ENCODE data around the gene RPF1. TPM values are rescaled to one million over a fixed set of nuclear protein-coding genes. Genes with fewer than 3 reads are reported as not detected.
"Not testable (repeated sequence)": the region's sequence is repeated elsewhere in the genome, so short reads cannot be mapped to it uniquely, and the experiment has no call there.

The RPF1 gene
- total and polyA plus RNA-seq, 4 experiments from 2014 or later: 41.7 to 77.1 (median 51.1) TPM

DNA sequence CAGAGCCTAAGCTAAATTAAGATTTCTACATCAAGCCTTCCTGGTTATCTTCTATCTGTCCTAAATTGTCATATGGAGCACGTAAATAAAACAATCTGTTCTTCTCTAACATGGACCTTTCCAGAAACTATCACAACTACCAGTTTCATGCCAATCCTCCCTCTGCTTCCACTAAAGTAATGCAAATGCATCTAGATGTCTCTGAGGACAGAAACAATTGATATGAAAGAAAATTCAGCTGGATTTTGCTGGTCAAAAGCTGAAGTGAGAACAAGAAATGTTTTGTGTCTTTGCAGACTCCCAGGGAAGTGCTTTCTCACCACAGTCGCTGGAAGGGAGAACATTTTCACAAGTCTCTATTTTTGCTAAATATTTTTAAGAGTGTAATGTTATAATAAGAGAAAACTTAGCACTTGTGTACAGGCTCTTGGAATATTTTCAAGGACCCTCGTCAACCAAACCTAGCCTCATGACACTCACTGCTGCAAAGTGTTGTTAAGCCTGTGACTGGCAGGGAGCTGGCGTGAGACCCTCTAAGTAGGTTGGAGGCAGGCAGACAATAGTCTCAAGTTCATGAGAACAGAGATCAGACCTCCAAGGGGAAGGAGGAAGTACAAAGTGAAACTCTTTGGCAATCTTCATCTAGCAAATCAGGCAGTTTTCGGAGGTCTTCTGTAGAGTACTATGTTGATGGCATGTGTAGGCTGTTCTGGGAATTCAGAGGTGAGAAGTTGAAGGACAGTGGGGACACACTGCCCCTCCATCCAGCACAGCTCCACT, 42.0 kb upstream of the RPF1 start:
- Mint-ChIP-seq H3K9me3 (no peaks in the 10 kb centered on the region), H3K36me3 (no peaks in the 10 kb centered on the region), H3K4me3 (peak overlapping the region in 3 of 8 donors; percentile 20 to 67 (median 64)), H3K4me1 (peaks cover 9 to 15% (median 14%) of the 10 kb centered on the region in 4 donors), H3K27ac (peak overlapping the region in 1 of 7 donors; percentile 75), H3K27me3 (no peaks in the 10 kb centered on the region)
- Histone ChIP-seq H3K9me3 (ENCODE audit: control insufficient read depth in 1 of 2, low read length in 2 of 2) (no peaks in the 10 kb centered on the region), H3K27me3 (ENCODE audit: insufficient read depth, low read length) (no peaks in the 10 kb centered on the region), H3K27ac (ENCODE audit: low read depth, low read length) (no peak overlapping the region), H3K36me3 (ENCODE audit: insufficient read depth, low read length) (no peaks in the 10 kb centered on the region), H3K4me1 (ENCODE audit: insufficient read depth, low read length) (peaks cover 36% of the 10 kb centered on the region), H3K4me3 (ENCODE audit: low read length in 2 of 2) (no peak overlapping the region)
- intact Hi-C loops (cut with micrococcal nuclease): loop anchor here (10.0 kb wide), 1 partner anchor 838 kb away; the partner anchor contains the start of gene BCL10
- peak in 1 of 5 donors; percentile 11 for DNase-seq
- POLR2A ChIA-PET (ENCODE audit: partially characterized antibody): interaction anchor here (0.9 to 7.6 kb wide), 6 partner anchors 69 to 294 kb away, joined by 3 to 95 read pairs (median 4); partner anchors contain the start of genes CTBS, GNG5, PRKACB and SPATA1
- CTCF ChIA-PET (ENCODE audit: partially characterized antibody): interaction anchor here (1.1 to 9.7 kb wide), 10 partner anchors 41 to 508 kb away, joined by 3 to 266 read pairs (median 6); partner anchors contain the start of genes CTBS, PRKACB and RPF1

DNA sequence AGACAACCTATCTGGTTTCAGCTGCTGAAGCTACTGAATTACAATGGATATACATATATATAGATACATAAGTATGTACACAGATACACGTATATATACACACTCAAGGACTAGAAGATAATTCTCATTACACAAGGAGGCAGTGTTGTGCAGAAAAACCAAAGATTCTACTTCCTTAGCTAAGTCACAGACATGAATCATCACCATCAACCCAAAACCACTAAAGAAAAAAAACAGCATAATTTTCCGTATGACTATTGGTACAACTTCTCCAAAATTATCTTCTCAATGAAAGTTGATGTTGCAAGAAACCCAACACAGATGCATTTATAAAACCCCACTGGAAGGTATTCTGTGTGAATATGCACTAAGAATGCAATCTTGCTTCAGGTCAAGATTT, 36.8 kb upstream of the RPF1 start:
- no peak overlapping the region for H3K27ac ChIP-seq (ENCODE audit: low read depth, low read length)
- DNase-seq: peak; percentile 47 to 78 (median 72)
- intact Hi-C loops (cut with micrococcal nuclease): loop anchor here (1.0 to 2.0 kb wide), 12 partner anchors 37 to 503 kb away; partner anchors contain the start of genes CTBS, GNG5, PRKACB and RPF1

DNA sequence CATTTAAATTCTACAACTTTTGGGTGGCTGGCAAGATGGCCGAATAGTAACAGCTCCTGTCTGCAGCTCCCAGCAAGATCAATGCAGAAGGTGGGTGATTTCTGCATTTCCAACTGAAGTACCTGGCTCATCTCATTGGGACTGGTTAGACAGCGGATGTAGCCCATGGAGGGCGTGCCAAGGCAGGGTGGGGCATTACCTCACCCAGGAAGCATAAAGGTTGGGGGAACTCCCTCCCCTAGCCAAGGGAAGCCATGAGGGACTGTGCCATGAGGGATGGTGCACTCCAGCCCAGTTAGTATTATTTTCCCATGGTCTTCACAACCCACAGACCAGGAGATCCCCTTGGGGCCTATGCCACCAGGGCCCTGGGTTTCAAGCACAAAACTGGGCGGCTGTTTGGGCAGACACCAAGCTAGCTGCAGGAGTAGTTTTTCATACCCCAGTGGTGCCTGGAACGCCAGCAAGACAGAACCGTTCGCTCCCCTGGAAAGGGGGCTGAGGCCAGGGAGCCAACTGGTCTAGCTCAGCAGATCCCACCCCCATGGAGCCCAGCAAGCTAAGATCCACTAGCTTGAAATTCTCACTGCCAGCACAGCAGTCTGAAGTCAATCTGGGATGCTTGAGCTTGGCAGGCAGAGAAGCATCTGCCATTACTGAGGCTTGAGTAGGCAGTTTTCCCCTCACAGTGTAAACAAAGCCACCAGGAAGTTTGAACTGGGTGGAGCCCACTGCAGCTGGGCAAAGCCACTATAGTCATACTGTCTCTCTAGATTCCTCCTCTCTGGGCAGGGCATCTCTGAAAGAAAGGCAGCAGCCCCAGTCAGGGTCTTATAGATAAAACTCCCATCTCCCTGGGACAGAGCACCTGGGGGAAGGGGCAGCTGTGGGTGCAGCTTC, 36.1 kb upstream of the RPF1 start:
- intact Hi-C loops (cut with micrococcal nuclease): loop anchor here (1.0 to 2.0 kb wide), 12 partner anchors 36 to 502 kb away; partner anchors contain the start of genes CTBS, GNG5, PRKACB and RPF1
- Mint-ChIP-seq H3K4me3 (peak overlapping the region in 5 of 8 donors; percentile 30 to 68 (median 57)), H3K27ac (peak overlapping the region; percentile 13 to 87 (median 59)), H3K4me1 (peaks cover 8 to 21% (median 15%) of the 10 kb centered on the region in 4 donors), H3K27me3 (peaks cover 4 to 13% of the 10 kb centered on the region in 2 donors)
- not testable (repeated sequence) for H3K9me3 Mint-ChIP-seq; H3K9me3 ChIP-seq (ENCODE audit: control insufficient read depth in 1 of 2, low read length in 2 of 2); H3K27ac ChIP-seq (ENCODE audit: low read depth, low read length); H3K36me3 ChIP-seq (ENCODE audit: insufficient read depth, low read length); H3K36me3 Mint-ChIP-seq; H3K4me3 ChIP-seq (ENCODE audit: low read length in 2 of 2); H3K27me3 ChIP-seq (ENCODE audit: insufficient read depth, low read length)
- peaks cover 15% of the 10 kb centered on the region for H3K4me1 ChIP-seq (ENCODE audit: insufficient read depth, low read length)
- POLR2A ChIA-PET (ENCODE audit: partially characterized antibody): interaction anchor here (0.6 to 3.3 kb wide), 14 partner anchors 9 to 834 kb away, joined by 3 to 24 read pairs (median 6); partner anchors contain the start of genes BCL10, CTBS, GNG5 and PRKACB
- DNase-seq: peak in 2 of 5 donors; percentile 37 to 76
- CTCF ChIA-PET (ENCODE audit: partially characterized antibody): interaction anchor here (0.6 to 3.5 kb wide), 35 partner anchors 10 to 817 kb away, joined by 3 to 85 read pairs (median 4); partner anchors contain the start of genes CTBS, GNG5, PRKACB and RPF1

More for the DNA sequence above, 36.8 kb upstream of the RPF1 start:
- POLR2A ChIA-PET (ENCODE audit: partially characterized antibody): interaction anchor here (0.6 to 3.3 kb wide), 15 partner anchors 8 to 834 kb away, joined by 3 to 24 read pairs (median 5); partner anchors contain the start of genes BCL10, CTBS, GNG5 and PRKACB
- peaks cover 0 to 2% (median 0%) of the 10 kb centered on the region in 8 donors for H3K9me3 Mint-ChIP-seq
- H3K27ac Mint-ChIP-seq: peak overlapping the region in 6 of 7 donors; percentile 10 to 87 (median 62)
- H3K9me3 ChIP-seq (ENCODE audit: control insufficient read depth in 1 of 2, low read length in 2 of 2): no peaks in the 10 kb centered on the region
- CTCF ChIA-PET (ENCODE audit: partially characterized antibody): interaction anchor here (0.6 to 3.5 kb wide), 36 partner anchors 10 to 818 kb away, joined by 3 to 85 read pairs (median 4); partner anchors contain the start of genes CTBS, GNG5, PRKACB and RPF1
- no peaks in the 10 kb centered on the region for H3K27me3 ChIP-seq (ENCODE audit: insufficient read depth, low read length)
- no peaks in the 10 kb centered on the region for H3K36me3 Mint-ChIP-seq
- no peak overlapping the region for H3K4me3 ChIP-seq (ENCODE audit: low read length in 2 of 2)
- peaks cover 4 to 9% of the 10 kb centered on the region in 2 donors for H3K27me3 Mint-ChIP-seq
- H3K36me3 ChIP-seq (ENCODE audit: insufficient read depth, low read length): no peaks in the 10 kb centered on the region
- H3K4me1 ChIP-seq (ENCODE audit: insufficient read depth, low read length): peaks cover 15% of the 10 kb centered on the region
- peak overlapping the region in 6 of 8 donors; percentile 37 to 68 (median 48) for H3K4me3 Mint-ChIP-seq
- peaks cover 12 to 22% (median 17%) of the 10 kb centered on the region in 4 donors for H3K4me1 Mint-ChIP-seq

DNA sequence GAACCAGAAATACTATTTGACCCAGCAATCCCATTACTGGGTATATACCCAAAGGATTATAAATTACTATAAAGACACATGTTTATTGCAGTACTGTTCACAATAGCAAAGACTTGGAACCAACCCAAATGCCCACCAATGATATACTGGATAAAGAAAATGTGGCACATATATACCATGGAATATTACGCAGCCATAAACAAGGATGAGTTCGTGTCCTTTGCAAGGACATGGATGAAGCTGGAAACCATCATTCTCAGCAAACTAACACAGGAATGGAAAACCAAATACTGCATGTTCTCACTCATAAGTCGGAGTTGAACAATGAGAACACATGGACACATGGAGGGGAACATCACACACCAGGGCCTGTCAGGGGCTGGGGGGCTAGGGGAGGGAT, 30.4 kb upstream of the RPF1 start:
- H3K36me3 ChIP-seq (ENCODE audit: insufficient read depth, low read length); H3K9me3 ChIP-seq (ENCODE audit: control insufficient read depth in 1 of 2, low read length in 2 of 2); H3K27ac ChIP-seq (ENCODE audit: low read depth, low read length); DNase-seq; H3K4me3 Mint-ChIP-seq; intact Hi-C loops (cut with micrococcal nuclease); H3K9me3 Mint-ChIP-seq; H3K4me1 Mint-ChIP-seq; H3K27me3 ChIP-seq (ENCODE audit: insufficient read depth, low read length); POLR2A ChIA-PET (ENCODE audit: partially characterized antibody); H3K4me3 ChIP-seq (ENCODE audit: low read length in 2 of 2); H3K27ac Mint-ChIP-seq; H3K36me3 Mint-ChIP-seq; H3K4me1 ChIP-seq (ENCODE audit: insufficient read depth, low read length): not testable (repeated sequence)
- CTCF ChIA-PET (ENCODE audit: partially characterized antibody): interaction anchor here (0.6 kb wide), 1 partner anchor 275 kb away, joined by 3 read pairs; no protein-coding TSS in a partner anchor
- peaks cover 6 to 25% of the 10 kb centered on the region in 2 donors for H3K27me3 Mint-ChIP-seq

DNA sequence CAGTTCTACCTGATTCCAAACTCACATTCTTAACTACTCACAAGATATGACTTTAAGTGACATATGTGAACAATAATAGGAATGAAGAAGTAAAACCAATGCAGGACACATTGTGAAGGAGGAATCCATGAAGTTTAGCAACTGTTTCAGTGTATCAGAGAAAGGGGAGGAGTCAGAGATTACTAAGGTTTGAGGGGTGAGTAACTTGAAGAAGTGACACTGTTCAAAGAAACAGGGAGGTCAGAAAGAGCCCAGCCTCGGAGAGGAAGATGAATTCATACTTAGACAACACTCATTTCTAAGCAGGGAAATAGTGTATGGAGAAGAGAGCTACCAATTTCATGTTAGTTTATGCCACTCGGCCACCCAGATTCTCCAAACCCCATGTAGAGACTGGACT, 28.2 kb upstream of the RPF1 start:
- CTCF ChIA-PET (ENCODE audit: partially characterized antibody): no interaction called here
- intact Hi-C loops (cut with micrococcal nuclease): no loop called here
- no peaks in the 10 kb centered on the region for H3K4me1 Mint-ChIP-seq

DNA sequence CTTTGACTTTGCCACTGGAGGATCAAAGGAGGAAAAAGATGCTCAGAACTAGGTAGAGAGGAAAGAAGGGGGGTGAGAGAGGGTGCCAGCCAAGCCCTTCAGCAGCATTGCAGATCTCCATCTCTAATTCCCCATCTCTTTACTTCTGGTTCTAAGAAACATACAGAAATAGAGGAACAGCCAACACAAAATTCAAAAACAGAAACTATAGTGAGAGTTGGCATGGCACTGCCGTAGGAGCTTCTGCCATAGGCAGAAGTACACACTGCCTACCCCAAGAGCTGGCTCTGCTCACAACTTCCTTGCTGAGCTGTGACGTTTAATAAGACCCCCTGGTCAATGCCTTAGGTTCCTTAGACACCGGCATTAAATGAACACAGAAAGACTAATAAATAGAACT, 26.6 kb upstream of the RPF1 start:
- H3K27me3 Mint-ChIP-seq: peaks cover 4 to 18% of the 10 kb centered on the region in 2 donors
- no peaks in the 10 kb centered on the region for H3K36me3 ChIP-seq (ENCODE audit: insufficient read depth, low read length)
- no peak overlapping the region for H3K27ac ChIP-seq (ENCODE audit: low read depth, low read length)
- POLR2A ChIA-PET (ENCODE audit: partially characterized antibody): no interaction called here
- no peak overlapping the region for H3K27ac Mint-ChIP-seq
- no peaks in the 10 kb centered on the region for H3K36me3 Mint-ChIP-seq
- H3K4me3 Mint-ChIP-seq: no peak overlapping the region
- H3K9me3 Mint-ChIP-seq: peaks cover 0 to 7% (median 0%) of the 10 kb centered on the region in 8 donors
- intact Hi-C loops (cut with micrococcal nuclease): no loop called here
- H3K4me3 ChIP-seq (ENCODE audit: low read length in 2 of 2): no peak overlapping the region
- no peaks in the 10 kb centered on the region for H3K4me1 ChIP-seq (ENCODE audit: insufficient read depth, low read length)
- CTCF ChIA-PET (ENCODE audit: partially characterized antibody): interaction anchor here (0.8 kb wide), 1 partner anchor 22 kb away, joined by 3 read pairs; no protein-coding TSS in a partner anchor
- DNase-seq: no peak
- peaks cover 3% of the 10 kb centered on the region for H3K27me3 ChIP-seq (ENCODE audit: insufficient read depth, low read length)
- H3K9me3 ChIP-seq (ENCODE audit: control insufficient read depth in 1 of 2, low read length in 2 of 2): no peaks in the 10 kb centered on the region
- no peaks in the 10 kb centered on the region for H3K4me1 Mint-ChIP-seq

More for the DNA sequence above, 28.2 kb upstream of the RPF1 start:
- H3K9me3 Mint-ChIP-seq: peaks cover 0 to 9% (median 0%) of the 10 kb centered on the region in 8 donors
- POLR2A ChIA-PET (ENCODE audit: partially characterized antibody): no interaction called here
- no peak overlapping the region for H3K4me3 Mint-ChIP-seq
- H3K36me3 Mint-ChIP-seq: no peaks in the 10 kb centered on the region
- H3K27me3 ChIP-seq (ENCODE audit: insufficient read depth, low read length): peaks cover 3% of the 10 kb centered on the region
- no peak overlapping the region for H3K4me3 ChIP-seq (ENCODE audit: low read length in 2 of 2)
- no peak for DNase-seq
- no peak overlapping the region for H3K27ac Mint-ChIP-seq
- H3K36me3 ChIP-seq (ENCODE audit: insufficient read depth, low read length): no peaks in the 10 kb centered on the region
- no peaks in the 10 kb centered on the region for H3K4me1 ChIP-seq (ENCODE audit: insufficient read depth, low read length)
- H3K27me3 Mint-ChIP-seq: peaks cover 4 to 26% of the 10 kb centered on the region in 2 donors
- H3K9me3 ChIP-seq (ENCODE audit: control insufficient read depth in 1 of 2, low read length in 2 of 2): no peaks in the 10 kb centered on the region
- H3K27ac ChIP-seq (ENCODE audit: low read depth, low read length): no peak overlapping the region
